ENCODE results near the gene GNG12.

GRCh38 chr1:67759066-67759465 is 74.2 kb downstream of the GNG12 start:
- TF ChIP-seq CTCF (IDR thresholded peaks at IDR 0.05; ENCODE audit: low read depth, low read length) (no peak), MYC (IDR thresholded peaks at IDR 0.05; ENCODE audit: low read depth, low read length) (no peak), POLR2A (IDR thresholded peaks at IDR 0.05; ENCODE audit: extremely low read depth, insufficient read length) (no peak), MAX (IDR thresholded peaks at IDR 0.05; ENCODE audit: low read depth, low read length) (no peak)

Data from NB4 (cell line).